H9 (cell line): ENCODE results near the gene RPS21. TPM values are rescaled to one million over a fixed set of nuclear protein-coding genes. Genes with fewer than 3 reads are reported as not detected.

Experiments used
- DNase-seq: peaks from one replicate; pipeline ENCODE4 v3.0.0-alpha.2; 2017
- H2AFZ ChIP-seq: one replicate; pipeline ENCODE4 v1.6.1; 2013; ENCODE audit warnings: mild to moderate bottlenecking, low read length, control low read depth, moderate library complexity
- H2AK5ac ChIP-seq: 2 replicates; pipeline ENCODE4 v1.6.1; 2013; ENCODE audit warnings: low read length, control low read depth, mixed read lengths; ENCODE audit not compliant: insufficient read length
- H2BK120ac ChIP-seq: one replicate; pipeline ENCODE4 v1.6.1; 2013; ENCODE audit warnings: low read depth, mild to moderate bottlenecking, low read length, control low read depth, inconsistent platforms; ENCODE audit not compliant: poor library complexity, severe bottlenecking
- H2BK12ac ChIP-seq: 2 replicates; pipeline ENCODE4 v1.6.1; 2013; ENCODE audit warnings: low read length, control low read depth, mixed read lengths, low read depth; ENCODE audit not compliant: insufficient read length
- H2BK15ac ChIP-seq: 2 replicates; pipeline ENCODE4 v1.6.1; 2013; ENCODE audit warnings: low read depth, low read length, control low read depth
- H2BK20ac ChIP-seq: one replicate; pipeline ENCODE4 v1.6.1; 2013; ENCODE audit warnings: low read depth, mild to moderate bottlenecking, low read length, control low read depth, inconsistent platforms; ENCODE audit not compliant: poor library complexity, severe bottlenecking
- H2BK5ac ChIP-seq: 2 replicates; pipeline ENCODE4 v1.6.1; 2013; ENCODE audit warnings: low read length, control low read depth, mixed read lengths; ENCODE audit not compliant: insufficient read length
- H3K14ac ChIP-seq: 2 replicates; pipeline ENCODE4 v1.6.1; 2013; ENCODE audit warnings: low read length, control low read depth; ENCODE audit not compliant: insufficient read depth
- H3K18ac ChIP-seq: 2 replicates; pipeline ENCODE4 v1.6.1; 2013; ENCODE audit warnings: low read depth, mild to moderate bottlenecking, mixed read lengths, low read length, control low read depth; ENCODE audit not compliant: insufficient read length
- H3K23ac ChIP-seq: 2 replicates; pipeline ENCODE4 v1.6.1; 2013; ENCODE audit warnings: low read length, control low read depth, mixed read lengths, low read depth; ENCODE audit not compliant: insufficient read length
- H3K23me2 ChIP-seq: 2 replicates; pipeline ENCODE4 v1.6.1; 2013; ENCODE audit warnings: low read depth, mild to moderate bottlenecking, mixed read lengths, low read length, control low read depth; ENCODE audit not compliant: insufficient read length, poor library complexity, severe bottlenecking
- H3K27ac ChIP-seq: 2 replicates; pipeline ENCODE4 v1.5.1; 2013; ENCODE audit warnings: low read length, control low read depth, mixed read lengths, low read depth; ENCODE audit not compliant: insufficient read length
- H3K27me3 ChIP-seq: 2 replicates; pipeline ENCODE4 v1.6.1; 2013; ENCODE audit warnings: low read length, control low read depth, inconsistent platforms; ENCODE audit not compliant: insufficient read depth
- H3K4ac ChIP-seq: 2 replicates; pipeline ENCODE4 v1.6.1; 2013; ENCODE audit warnings: low read depth, mild to moderate bottlenecking, control low read depth, inconsistent platforms, low read length, moderate library complexity
- H3K4me1 ChIP-seq: 2 replicates; pipeline ENCODE4 v1.6.1; 2013; ENCODE audit warnings: low read length, control low read depth, inconsistent platforms; ENCODE audit not compliant: insufficient read depth
- H3K4me2 ChIP-seq: 2 replicates; pipeline ENCODE4 v1.6.1; 2013; ENCODE audit warnings: low read length, control low read depth, mixed read lengths; ENCODE audit not compliant: insufficient read length, insufficient read depth
- H3K56ac ChIP-seq: 2 replicates; pipeline ENCODE4 v1.6.1; 2013; ENCODE audit warnings: low read depth, mild to moderate bottlenecking, mixed read lengths, low read length, control low read depth; ENCODE audit not compliant: insufficient read length
- H3K79me1 ChIP-seq: 2 replicates; pipeline ENCODE4 v1.6.1; 2013; ENCODE audit warnings: low read depth, mild to moderate bottlenecking, moderate library complexity, low read length, control low read depth, inconsistent platforms; ENCODE audit not compliant: insufficient read depth, poor library complexity, severe bottlenecking
- H3K79me2 ChIP-seq: 2 replicates; pipeline ENCODE4 v1.6.1; 2013; ENCODE audit warnings: low read length, control low read depth, inconsistent platforms; ENCODE audit not compliant: insufficient read depth
- H3K9ac ChIP-seq: 2 replicates; pipeline ENCODE4 v1.6.1; 2013; ENCODE audit warnings: low read length, control low read depth, mixed read lengths; ENCODE audit not compliant: insufficient read length; ENCODE audit errors: extremely low read depth
- H3K9me3 ChIP-seq: one replicate; pipeline ENCODE4 v1.6.1; 2013; ENCODE audit warnings: low read depth, low read length, inconsistent platforms; ENCODE audit not compliant: control insufficient read depth
- H3T11ph ChIP-seq: one replicate; pipeline ENCODE4 v1.6.1; 2013; ENCODE audit warnings: mild to moderate bottlenecking, low read length, control low read depth, inconsistent platforms
- H4K20me1 ChIP-seq: one replicate; pipeline ENCODE4 v1.6.1; 2013; ENCODE audit not compliant: control insufficient read depth, insufficient read length, insufficient read depth
- H4K5ac ChIP-seq: 2 replicates; pipeline ENCODE4 v1.6.1; 2013; ENCODE audit warnings: low read depth, mild to moderate bottlenecking, mixed read lengths, low read length, control low read depth; ENCODE audit not compliant: insufficient read length
- H4K8ac ChIP-seq: replicated peaks from 2 replicates; pipeline ENCODE4 v1.6.1; 2013; ENCODE audit warnings: low read length, control low read depth, mixed read lengths, low read depth; ENCODE audit not compliant: insufficient read length
- H4K91ac ChIP-seq: 2 replicates; pipeline ENCODE4 v1.6.1; 2013; ENCODE audit warnings: low read depth, mild to moderate bottlenecking, moderate library complexity, mixed read lengths, low read length, control low read depth; ENCODE audit not compliant: insufficient read length
- H3K27ac Mint-ChIP-seq, 3 experiments: 2 replicates in 2 of 3; 3 replicates in 1 of 3; pipeline ENCODE4 v1.8.0; 2020 to 2021; ENCODE audit warnings: mixed read lengths in 3 of 3, mild to moderate bottlenecking in 1 of 3, moderate library complexity in 1 of 3
- H3K27me3 Mint-ChIP-seq: 2 replicates; pipeline ENCODE4 v1.8.0; 2021; ENCODE audit warnings: low read depth, mild to moderate bottlenecking, moderate library complexity, mixed read lengths
- H3K36me3 Mint-ChIP-seq, 3 experiments: 2 replicates in 2 of 3; 3 replicates in 1 of 3; pipeline ENCODE4 v1.8.0; 2020 to 2021; ENCODE audit warnings: low read depth in 3 of 3, mixed read lengths in 3 of 3; ENCODE audit not compliant: insufficient read depth in 1 of 3
- H3K4me1 Mint-ChIP-seq, 2 experiments: 2 replicates each; pipeline ENCODE4 v1.8.0; 2020; ENCODE audit warnings: mixed read lengths in 2 of 2
- H3K4me3 Mint-ChIP-seq, 2 experiments: 2 replicates in 1 of 2; 3 replicates in 1 of 2; pipeline ENCODE4 v1.8.0; 2020 to 2021; ENCODE audit warnings: mild to moderate bottlenecking in 2 of 2, mixed read lengths in 2 of 2, moderate library complexity in 1 of 2
- H3K9me3 Mint-ChIP-seq, 2 experiments: 2 replicates in 1 of 2; 3 replicates in 1 of 2; pipeline ENCODE4 v1.8.0; 2020; ENCODE audit warnings: mild to moderate bottlenecking in 2 of 2, mixed read lengths in 2 of 2, moderate library complexity in 1 of 2
- WGBS: extraction: QIAGEN DNeasy Blood & Tissue Kit; methylation state at CpG from one replicate; pipeline ENCODE4 v1.1.7; 2013; ENCODE audit warnings: missing lambda C conversion rate, low lambda C conversion rate, mixed read lengths; ENCODE audit not compliant: insufficient read length; ENCODE audit errors: extremely low coverage; 5-methylcytosine and 5-hydroxymethylcytosine counted together
- total RNA-seq: library from RNA; stranded (reverse); gene quantifications from 2 replicates; pipeline ENCODE4 v1.2.1, GENCODE V29; 2021
- TF ChIP-seq, protein P1 (sequence below): fragments of 200-600 bp; sonication (generic); conservative IDR thresholded peaks from 3 replicates; pipeline ENCODE4 v1.8.0; 2021; ENCODE audit warnings: antibody characterized with exemption, mild to moderate bottlenecking

RPS21 gene
- total RNA-seq, 1 experiment from 2014 or later = 1,715 TPM

DNA sequence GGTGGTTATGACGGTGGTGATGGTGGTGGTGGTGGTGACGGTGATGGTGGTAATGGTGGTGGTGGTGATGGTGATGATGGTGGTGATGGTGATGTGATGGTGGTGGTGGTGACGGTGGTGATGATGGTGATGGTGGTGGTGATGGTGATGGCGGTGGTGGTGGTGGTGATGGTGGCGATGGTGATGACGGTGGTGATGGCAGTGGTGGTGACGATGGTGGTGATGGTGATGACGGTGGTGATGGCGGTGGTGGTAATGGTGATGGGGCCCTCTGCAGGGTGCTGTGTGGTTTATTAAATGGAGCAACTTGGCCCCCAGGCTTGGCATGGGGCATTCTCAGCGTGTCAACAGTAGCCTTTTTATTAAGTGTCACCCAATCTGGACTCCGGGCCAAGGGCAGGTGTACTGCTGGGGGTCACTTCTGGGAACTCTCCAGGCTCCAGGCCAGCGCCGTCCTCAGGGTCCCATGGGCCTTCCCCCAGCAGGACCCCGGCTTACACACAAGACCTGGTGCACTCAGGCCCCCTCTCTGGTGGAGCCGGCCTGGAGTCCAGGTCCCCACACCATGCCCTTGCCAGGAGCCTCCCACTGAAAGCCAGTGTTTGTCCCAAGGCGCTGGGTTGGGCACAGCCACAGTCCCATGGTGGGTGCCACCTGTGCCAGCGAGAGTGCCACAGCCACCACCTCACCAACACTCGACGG lies 11.4 kb downstream of the RPS21 start:
- no peak overlapping the region for H3K56ac ChIP-seq
- Mint-ChIP-seq H3K27ac (no peak overlapping the region), H3K4me3 (no peak overlapping the region), H3K9me3 (peaks cover 3 to 6% of the 10 kb centered on the region in 2 experiments; a peak in 3 of 5 replicates), H3K4me1 (peaks cover 0 to 8% of the 10 kb centered on the region in 2 experiments; a peak in 2 of 4 replicates), H3K27me3 (no peaks in the 10 kb centered on the region), H3K36me3 (peaks cover 0 to 17% (median 8%) of the 10 kb centered on the region in 3 experiments; a peak in 5 of 7 replicates)
- no peaks in the 10 kb centered on the region for H3K9me3 ChIP-seq
- H3K27ac ChIP-seq = no peak overlapping the region
- no peaks in the 10 kb centered on the region for H3K79me1 ChIP-seq
- H3K18ac ChIP-seq = no peak overlapping the region
- no peaks in the 10 kb centered on the region for H3K79me2 ChIP-seq
- no peaks in the 10 kb centered on the region for H3K4me1 ChIP-seq
- H2BK20ac ChIP-seq = no peak overlapping the region
- DNase-seq = no peak
- H3K4me2 ChIP-seq = no peak overlapping the region
- H2BK120ac ChIP-seq = no peak overlapping the region
- H4K5ac ChIP-seq = no peak overlapping the region
- no CpG with 5 or more reads among the region's 19 CpGs for WGBS
- peaks cover 8% of the 10 kb centered on the region for H4K20me1 ChIP-seq
- H3T11ph ChIP-seq = no peak overlapping the region
- H2AK5ac ChIP-seq = no peak overlapping the region
- no peaks in the 10 kb centered on the region for H3K27me3 ChIP-seq
- no peak overlapping the region for H2BK5ac ChIP-seq
- no peak overlapping the region for H3K14ac ChIP-seq
- H3K4ac ChIP-seq = no peak overlapping the region
- TF ChIP-seq, protein P1, sequence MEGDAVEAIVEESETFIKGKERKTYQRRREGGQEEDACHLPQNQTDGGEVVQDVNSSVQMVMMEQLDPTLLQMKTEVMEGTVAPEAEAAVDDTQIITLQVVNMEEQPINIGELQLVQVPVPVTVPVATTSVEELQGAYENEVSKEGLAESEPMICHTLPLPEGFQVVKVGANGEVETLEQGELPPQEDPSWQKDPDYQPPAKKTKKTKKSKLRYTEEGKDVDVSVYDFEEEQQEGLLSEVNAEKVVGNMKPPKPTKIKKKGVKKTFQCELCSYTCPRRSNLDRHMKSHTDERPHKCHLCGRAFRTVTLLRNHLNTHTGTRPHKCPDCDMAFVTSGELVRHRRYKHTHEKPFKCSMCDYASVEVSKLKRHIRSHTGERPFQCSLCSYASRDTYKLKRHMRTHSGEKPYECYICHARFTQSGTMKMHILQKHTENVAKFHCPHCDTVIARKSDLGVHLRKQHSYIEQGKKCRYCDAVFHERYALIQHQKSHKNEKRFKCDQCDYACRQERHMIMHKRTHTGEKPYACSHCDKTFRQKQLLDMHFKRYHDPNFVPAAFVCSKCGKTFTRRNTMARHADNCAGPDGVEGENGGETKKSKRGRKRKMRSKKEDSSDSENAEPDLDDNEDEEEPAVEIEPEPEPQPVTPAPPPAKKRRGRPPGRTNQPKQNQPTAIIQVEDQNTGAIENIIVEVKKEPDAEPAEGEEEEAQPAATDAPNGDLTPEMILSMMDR = no peak
- no peak overlapping the region for H2BK15ac ChIP-seq
- peak overlapping the region; percentile 7 for H4K8ac ChIP-seq
- H3K23me2 ChIP-seq = peaks cover 2% of the 10 kb centered on the region
- H2BK12ac ChIP-seq = no peak overlapping the region
- no peak overlapping the region for H2AFZ ChIP-seq
- no peak overlapping the region for H3K9ac ChIP-seq
- H4K91ac ChIP-seq = no peak overlapping the region
- no peak overlapping the region for H3K23ac ChIP-seq
